ENCODE measurements around the gene MZT1. TPM values are rescaled to one million over a fixed set of nuclear protein-coding genes. Genes with fewer than 3 reads are reported as not detected.

MZT1 gene
- total RNA-seq, 1 donor from 2014 or later: 80.3 TPM

- no peaks in the 10 kb centered on the region for H4K20me1 ChIP-seq (ENCODE audit: low read depth)
- Mint-ChIP-seq H3K27me3 (ENCODE audit: insufficient read depth, low read depth) (no peaks in the 10 kb centered on the region), H3K4me1 (no peaks in the 10 kb centered on the region), H3K27ac (no peak overlapping the region), H3K9me3 (no peaks in the 10 kb centered on the region), H3K4me3 (no peak overlapping the region), H3K36me3 (no peaks in the 10 kb centered on the region)
- TF ChIP-seq EZH2phosphoT487 (IDR thresholded peaks at IDR 0.05) (no peak), EZH2 (IDR thresholded peaks at IDR 0.05) (no peak), CTCF (IDR thresholded peaks at IDR 0.05) (no peak)
- no peaks in the 10 kb centered on the region for H3K4me1 ChIP-seq
- no peak overlapping the region for H3K4me2 ChIP-seq
- no peak overlapping the region for H3K4me3 ChIP-seq
- no peaks in the 10 kb centered on the region for H3K9me3 ChIP-seq (ENCODE audit: low read depth)
- H3K36me3 ChIP-seq: no peaks in the 10 kb centered on the region
- H3F3A ChIP-seq (ENCODE audit: low read depth): no peaks in the 10 kb centered on the region
- H2AFZ ChIP-seq (replicated peaks): no peak overlapping the region
- DNase-seq (ENCODE audit: low spot score): no peak
- no peak overlapping the region for H3K9ac ChIP-seq
- H3K27ac ChIP-seq: no peak overlapping the region
- no peaks in the 10 kb centered on the region for H3K27me3 ChIP-seq
- H3K79me2 ChIP-seq (ENCODE audit: low read depth): no peaks in the 10 kb centered on the region
These were observed 64.9 kb downstream of the MZT1 start for GRCh38 chr13:72662548-72662947.

Small RNAs within 50 kb of the gene (small RNA-seq; reads per million reads assigned to genes)
- not detected for gene RNU6-80P

Other genes with a start within 250 kb of the MZT1 start
- 51.9 and 52.0 TPM in 2 replicates for gene BORA, start 294 bp upstream of the MZT1 start, total RNA-seq (ENCODE audit: low replicate concordance)
- 39.1 and 62.0 TPM in 2 replicates for gene DIS3, start 54.3 kb upstream of the MZT1 start, total RNA-seq (ENCODE audit: low replicate concordance)
- 23.5 and 44.8 TPM in 2 replicates for gene PIBF1, start 54.5 kb upstream of the MZT1 start, total RNA-seq (ENCODE audit: low replicate concordance)

Measured in neural progenitor cell (in vitro differentiated cells).